ENCODE measurements around the gene INHA.

DNA sequence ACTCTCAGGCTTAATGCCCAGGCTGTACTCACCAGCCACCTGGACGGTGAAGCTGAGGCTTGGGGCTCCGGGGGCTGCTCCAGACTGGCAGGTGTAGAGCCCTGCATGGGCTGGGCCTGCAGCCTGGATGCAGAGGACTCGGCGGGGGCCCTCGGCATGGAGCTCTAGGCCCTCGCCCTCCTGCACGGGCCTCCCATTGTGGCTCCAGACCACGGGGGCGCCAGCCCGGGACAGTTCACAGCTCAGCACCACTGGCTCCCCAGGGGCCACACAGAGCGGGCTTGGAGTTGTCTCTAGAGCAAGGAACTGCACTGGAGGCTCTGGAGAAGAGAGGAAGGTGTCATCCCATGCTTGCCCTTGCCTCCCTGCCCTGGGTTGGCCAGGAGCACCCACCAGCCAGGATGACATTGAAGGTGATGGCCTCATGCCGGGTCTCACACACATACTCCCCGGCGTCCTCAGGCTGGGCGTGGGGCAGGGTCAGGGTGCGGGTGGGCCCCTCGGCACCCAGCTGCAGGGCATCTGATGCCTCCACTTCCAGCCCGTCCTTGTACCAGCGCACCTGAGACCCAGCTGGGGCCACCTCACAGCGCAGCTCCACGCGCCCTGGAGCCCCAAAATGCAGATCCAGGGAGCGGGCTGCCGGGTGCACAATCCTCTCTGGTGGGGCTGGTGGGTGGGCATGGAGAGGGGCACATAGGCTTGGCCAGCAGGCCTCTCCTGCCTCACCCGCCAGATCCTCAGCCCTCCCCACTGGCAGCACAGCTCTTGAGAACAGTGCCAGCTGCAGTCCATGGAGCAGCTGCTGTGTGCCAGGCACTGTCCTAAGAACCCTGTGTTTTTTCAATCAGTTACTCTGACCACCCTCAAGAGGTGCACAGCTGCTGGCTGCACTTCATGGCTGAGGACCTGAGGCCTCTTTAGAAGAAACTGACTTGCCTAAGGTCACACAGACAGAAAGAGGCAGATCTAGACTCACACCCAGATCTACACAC is 14.0 kb upstream of the INHA start:
- TF ChIP-seq FOXA1 (IDR thresholded peaks at IDR 0.05) (no peak), SUZ12 (IDR thresholded peaks at IDR 0.05) (no peak), BHLHE40 (IDR thresholded peaks at IDR 0.05; ENCODE audit: borderline replicate concordance) (no peak), SP1 (IDR thresholded peaks at IDR 0.05) (no peak), FOXM1 (IDR thresholded peaks at IDR 0.05; ENCODE audit: borderline replicate concordance) (no peak), ELF4 (IDR thresholded peaks at IDR 0.05) (no peak), HDGF (IDR thresholded peaks at IDR 0.05; ENCODE audit: borderline replicate concordance) (no peak), FOXK2 (IDR thresholded peaks at IDR 0.05) (no peak), ARNT (IDR thresholded peaks at IDR 0.05) (no peak), ZNF384 (IDR thresholded peaks at IDR 0.05) (no peak)
